Stomach (tissue), 9 donors: ENCODE data around the gene RNF151. TPM values are rescaled to one million over a fixed set of nuclear protein-coding genes. Genes with fewer than 3 reads are reported as not detected.
"Not testable (repeated sequence)": the region's sequence is repeated elsewhere in the genome, so short reads cannot be mapped to it uniquely, and the experiment has no call there.

ENCODE experiments used
- DNase-seq, 2 donors: peaks; one replicate each; pipeline versions ENCODE4 v3.0.0 to v3.0.0-alpha.2; 2013 to 2019
- H3K27ac ChIP-seq, 5 donors: fragments of 200-600 bp in 4 of 5; sonication (generic) in 4 of 5; one replicate each; pipeline ENCODE4 v1.5.1; 2013 to 2019; ENCODE audit warnings: mild to moderate bottlenecking in 1 of 5, moderate library complexity in 1 of 5
- H3K27me3 ChIP-seq, 3 donors: fragments of 200-600 bp; sonication (generic); one replicate each; pipeline ENCODE4 v1.5.1; 2017 to 2019; ENCODE audit warnings: mixed run types in 1 of 3
- H3K36me3 ChIP-seq, 4 donors: fragments of 200-600 bp; sonication (generic); 1 replicate in 3 of 4; 2 replicates in 1 of 4; pipeline ENCODE4 v1.5.1; 2016 to 2019
- H3K4me1 ChIP-seq, 4 donors: fragments of 200-600 bp; sonication (generic); one replicate each; pipeline ENCODE4 v1.5.1; 2016 to 2019
- H3K4me3 ChIP-seq, 4 donors: fragments of 200-600 bp; sonication (generic) in 3 of 4; one replicate each; pipeline ENCODE4 v1.5.1; 2016 to 2019; ENCODE audit warnings: mild to moderate bottlenecking in 1 of 4
- H3K9me3 ChIP-seq, 4 donors: fragments of 200-600 bp; sonication (generic); one replicate each; pipeline ENCODE4 v1.5.1; 2016 to 2019
- CTCF ChIP-seq, 7 experiments: fragments of 450-650 bp in 4 of 7; fragments of 200-600 bp in 3 of 7; sonication (generic) in 3 of 7; IDR thresholded peaks; one replicate each; pipeline ENCODE4 v1.5.1; 2016 to 2019; ENCODE audit warnings: antibody characterized with exemption in 7 of 7, control low read depth in 2 of 7, mild to moderate bottlenecking in 1 of 7
- EP300 ChIP-seq: sonication (generic); formaldehyde crosslinking; IDR thresholded peaks from one replicate; pipeline ENCODE4 v1.6.1; 2017; ENCODE audit warnings: antibody characterized with exemption
- POLR2A ChIP-seq, 4 donors: fragments of 450-650 bp; IDR thresholded peaks; one replicate each; pipeline ENCODE4 v1.6.1; 2016; ENCODE audit warnings: antibody characterized with exemption in 4 of 4, control low read depth in 2 of 4, mild to moderate bottlenecking in 1 of 4, moderate library complexity in 1 of 4
- POLR2AphosphoS5 ChIP-seq, 3 donors: sonication (generic); formaldehyde crosslinking; IDR thresholded peaks; one replicate each; pipeline ENCODE4 v1.6.1; 2016; ENCODE audit warnings: antibody characterized with exemption in 3 of 3
- WGBS, 5 donors: extraction: QIAGEN DNeasy Blood & Tissue Kit in 3 of 5; methylation state at CpG; one replicate each; pipeline versions ENCODE4 v1.1.5 to v1.1.7; 2013 to 2018; 5-methylcytosine and 5-hydroxymethylcytosine counted together
- intact Hi-C: fragments of 100-400 bp; cut with DNase I; formaldehyde crosslinking; loops from one replicate; pipeline ENCODE4 v1.15.1; 2023; ENCODE audit warnings: low total_unique reads
- polyA plus RNA-seq, 3 donors: library from polyadenylated mRNA; stranded (reverse); fragments of 200-250 nt; gene quantifications; one replicate each; pipeline ENCODE4 v1.2.3, GENCODE V29; 2013
- total RNA-seq, 5 donors: library from RNA; depleted of rRNA; stranded (reverse); fragments of >200 nt; gene quantifications; one replicate each; pipeline versions ENCODE4 v1.1.0 to v1.2.3, GENCODE V29; 2014 to 2016
- donor health status: healthy with polysubstance abuse.
- donor health status: Bipolar disorder and iron deficiency.
- donor health status: healthy.

RNF151 gene
- total and polyA plus RNA-seq, 8 donors = not detected

GRCh38 chr16:2009791-2010510, 43.3 kb downstream of the RNF151 start, which contains the start of gene ZNF598:
ZNF598 (minus strand) TSS chr16:2009821.
- Histone ChIP-seq H3K36me3 (peaks cover 0 to 14% (median 7%) of the 10 kb centered on the region in 4 donors), H3K4me1 (peaks cover 47 to 52% (median 50%) of the 10 kb centered on the region in 4 donors), H3K27me3 (no peaks in the 10 kb centered on the region), H3K27ac (peak within 1 kb of the TSS; percentile 92 to 96 (median 95)), H3K9me3 (no peaks in the 10 kb centered on the region), H3K4me3 (peak within 1 kb of the TSS; percentile 66 to 96 (median 86))
- peak; percentile 86 to 96 for DNase-seq
- TF ChIP-seq POLR2A (IDR thresholded peaks at IDR 0.05) = peak in 2 of 4 donors; percentile 51 to 81
- TF ChIP-seq POLR2AphosphoS5 (IDR thresholded peaks at IDR 0.05) = peak; percentile 77 to 94 (median 94)
- no peak for TF ChIP-seq CTCF (IDR thresholded peaks at IDR 0.05)
- peak; percentile 30 for TF ChIP-seq EP300
- WGBS, 5 donors = 0 to 3% (median 1%) methylated on average over 15 to 52 of the region's 52 CpGs
- intact Hi-C loops = no loop called here

GRCh38 chr16:2011726-2012125, 45.1 kb downstream of the RNF151 start:
- H3K4me3 ChIP-seq, H3K9me3 ChIP-seq, DNase-seq, H3K27ac ChIP-seq, H3K27me3 ChIP-seq, H3K36me3 ChIP-seq, intact Hi-C loops: not testable (repeated sequence)
- 86 to 92% (median 87%) methylated on average over 9 of the region's 9 CpGs for WGBS, 5 donors
- peaks cover 29 to 44% (median 33%) of the 10 kb centered on the region in 4 donors for H3K4me1 ChIP-seq

GRCh38 chr16:2013527-2013926, 46.9 kb downstream of the RNF151 start:
- no peak for TF ChIP-seq POLR2AphosphoS5 (IDR thresholded peaks at IDR 0.05)
- H3K9me3 ChIP-seq = no peaks in the 10 kb centered on the region
- WGBS, 5 donors = 86 to 95% (median 93%) methylated on average over 15 of the region's 15 CpGs
- DNase-seq = no peak
- no peak overlapping the region for H3K27ac ChIP-seq
- H3K36me3 ChIP-seq = no peaks in the 10 kb centered on the region
- H3K4me1 ChIP-seq = peaks cover 11 to 26% (median 14%) of the 10 kb centered on the region in 4 donors
- intact Hi-C loops = no loop called here
- peaks cover 0 to 10% (median 0%) of the 10 kb centered on the region in 3 donors for H3K27me3 ChIP-seq
- no peak overlapping the region for H3K4me3 ChIP-seq

DNA sequence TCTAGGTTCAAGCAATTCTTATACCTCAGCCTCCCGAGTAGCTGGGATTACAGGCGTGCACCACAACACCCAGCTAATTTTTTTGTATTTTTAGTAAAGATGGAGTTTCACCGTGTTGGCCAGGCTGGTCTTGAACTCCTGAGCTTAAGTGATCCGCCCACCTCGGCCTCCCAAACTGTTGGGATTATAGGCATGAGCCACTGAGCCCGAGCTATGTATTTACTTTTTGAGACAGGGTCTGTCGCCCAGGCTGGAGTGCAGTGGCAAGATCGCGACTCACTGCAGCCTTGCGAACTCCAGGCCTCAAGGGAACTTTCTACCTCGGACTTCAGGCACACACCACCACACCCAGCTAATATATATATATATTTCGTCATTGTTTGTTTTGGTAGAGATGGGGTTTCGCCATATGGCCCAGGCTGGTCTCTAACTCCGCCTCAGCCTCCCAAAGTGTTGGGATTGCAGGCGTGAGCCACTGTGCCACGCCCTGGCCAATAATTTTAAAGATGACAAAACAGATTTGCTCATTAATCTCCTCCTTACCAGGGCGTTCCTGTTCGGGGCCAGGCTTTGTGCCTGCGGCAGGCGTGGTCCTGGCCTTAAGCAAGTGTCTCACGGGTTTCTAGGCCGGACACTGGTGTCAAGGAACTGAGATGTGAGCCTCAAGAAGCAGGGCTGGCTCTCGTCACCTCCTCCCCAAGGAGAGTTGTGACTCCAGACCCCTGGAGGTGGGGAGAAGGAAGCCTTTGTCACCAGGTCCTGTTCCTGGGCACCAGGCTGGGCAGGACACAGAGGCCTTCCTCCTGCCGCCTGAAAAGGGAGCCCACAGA, 48.7 kb downstream of the RNF151 start:
- intact Hi-C loops = no loop called here
- Histone ChIP-seq H3K27me3 (peaks cover 15 to 28% (median 16%) of the 10 kb centered on the region in 3 donors), H3K9me3 (no peaks in the 10 kb centered on the region), H3K4me1 (peaks cover 13 to 28% (median 17%) of the 10 kb centered on the region in 4 donors), H3K36me3 (no peaks in the 10 kb centered on the region), H3K4me3 (no peak overlapping the region), H3K27ac (peak overlapping the region; percentile 66 to 88 (median 79))
- DNase-seq = peak; percentile 61 to 89
- WGBS, 5 donors = 44 to 70% (median 59%) methylated on average over 20 to 24 of the region's 24 CpGs
- peak in 2 of 3 donors; percentile 13 to 58 for TF ChIP-seq POLR2AphosphoS5 (IDR thresholded peaks at IDR 0.05)
- TF ChIP-seq CTCF (IDR thresholded peaks at IDR 0.05) = no peak

DNA sequence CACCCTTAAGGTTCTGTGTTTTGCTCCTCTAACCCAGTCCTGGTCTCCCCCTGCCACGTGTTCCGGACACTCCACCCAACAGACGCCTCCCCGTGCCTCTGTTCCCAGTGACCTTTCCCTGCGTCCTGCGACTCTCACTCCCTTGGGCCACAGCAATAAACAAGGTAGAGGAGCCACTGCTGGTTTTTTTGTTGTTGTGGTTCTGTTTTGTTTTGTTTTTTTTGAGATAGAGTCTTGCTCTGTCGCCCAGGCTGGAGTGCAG, 49.2 kb downstream of the RNF151 start:
- peaks cover 20 to 34% (median 21%) of the 10 kb centered on the region in 3 donors for H3K27me3 ChIP-seq
- intact Hi-C loops = no loop called here
- H3K27ac ChIP-seq = peak overlapping the region; percentile 66 to 88 (median 79)
- no peaks in the 10 kb centered on the region for H3K36me3 ChIP-seq
- H3K4me1 ChIP-seq = peaks cover 13 to 28% (median 17%) of the 10 kb centered on the region in 4 donors
- H3K4me3 ChIP-seq = no peak overlapping the region
- WGBS, 5 donors = 68 to 79% (median 70%) methylated on average over 7 of the region's 7 CpGs
- TF ChIP-seq EP300 (no peak), POLR2AphosphoS5 (IDR thresholded peaks at IDR 0.05) (no peak), POLR2A (IDR thresholded peaks at IDR 0.05) (no peak), CTCF (IDR thresholded peaks at IDR 0.05) (no peak)
- H3K9me3 ChIP-seq = no peaks in the 10 kb centered on the region
- no peak for DNase-seq
